Thyroid gland (tissue), 4 donors: ENCODE results near the gene YPEL2. TPM values are rescaled to one million over a fixed set of nuclear protein-coding genes. Genes with fewer than 3 reads are reported as not detected.
A peak's percentile ranks its signal among the peaks of the same experiment; 100 is the strongest.
"Not testable (repeated sequence)": the region's sequence is repeated elsewhere in the genome, so short reads cannot be mapped to it uniquely, and the experiment has no call there.

Experiments used
- DNase-seq, 2 donors: peaks; one replicate each; pipeline ENCODE4 v3.0.0-alpha.2; 2019
- H3K27ac ChIP-seq, 3 donors: fragments of 200-600 bp; sonication (generic); 1 replicate in 2 of 3; 2 replicates in 1 of 3; pipeline ENCODE4 v1.5.1; 2016 to 2019; ENCODE audit warnings: mild to moderate bottlenecking in 1 of 3, moderate library complexity in 1 of 3
- H3K27me3 ChIP-seq: fragments of 200-600 bp; sonication (generic); one replicate; pipeline ENCODE4 v1.5.1; 2019
- H3K36me3 ChIP-seq, 2 donors: fragments of 200-600 bp; sonication (generic); one replicate each; pipeline ENCODE4 v1.5.1; 2016 to 2019
- H3K4me1 ChIP-seq, 2 donors: fragments of 200-600 bp; sonication (generic); one replicate each; pipeline ENCODE4 v1.5.1; 2017 to 2019
- H3K4me3 ChIP-seq, 3 donors: fragments of 200-600 bp; sonication (generic); replicated peaks in 1 of 3; 1 replicate in 2 of 3; 2 replicates in 1 of 3; pipeline ENCODE4 v1.5.1; 2016; ENCODE audit warnings: mild to moderate bottlenecking in 1 of 3
- H3K9me3 ChIP-seq: fragments of 200-600 bp; sonication (generic); one replicate; pipeline ENCODE4 v1.5.1; 2017
- CTCF ChIP-seq, 6 experiments: fragments of 200-600 bp in 3 of 6; fragments of 450-650 bp in 3 of 6; sonication (generic) in 3 of 6; IDR thresholded peaks; one replicate each; pipeline ENCODE4 v1.5.1; 2016 to 2019; ENCODE audit warnings: antibody characterized with exemption in 6 of 6, mild to moderate bottlenecking in 2 of 6, inconsistent platforms in 1 of 6, moderate library complexity in 1 of 6
- POLR2A ChIP-seq, 2 donors: fragments of 450-650 bp; IDR thresholded peaks; one replicate each; pipeline ENCODE4 v1.6.1; 2017; ENCODE audit warnings: antibody characterized with exemption in 2 of 2, mild to moderate bottlenecking in 2 of 2, moderate library complexity in 1 of 2
- WGBS, 2 donors: methylation state at CpG; one replicate each; pipeline ENCODE4 v1.1.5; 2017; 5-methylcytosine and 5-hydroxymethylcytosine counted together
- intact Hi-C: fragments of 100-400 bp; cut with DNase I; formaldehyde crosslinking; loops from one replicate; pipeline ENCODE4 v1.15.1; 2023
- total RNA-seq, 4 donors: library from RNA; depleted of rRNA; stranded (reverse); fragments of >200 nt; gene quantifications; one replicate each; pipeline ENCODE4 v1.2.3, GENCODE V29; 2016

The YPEL2 gene
- total RNA-seq, 4 donors from 2014 or later: 29.5 to 67.2 (median 39.9) TPM

DNA sequence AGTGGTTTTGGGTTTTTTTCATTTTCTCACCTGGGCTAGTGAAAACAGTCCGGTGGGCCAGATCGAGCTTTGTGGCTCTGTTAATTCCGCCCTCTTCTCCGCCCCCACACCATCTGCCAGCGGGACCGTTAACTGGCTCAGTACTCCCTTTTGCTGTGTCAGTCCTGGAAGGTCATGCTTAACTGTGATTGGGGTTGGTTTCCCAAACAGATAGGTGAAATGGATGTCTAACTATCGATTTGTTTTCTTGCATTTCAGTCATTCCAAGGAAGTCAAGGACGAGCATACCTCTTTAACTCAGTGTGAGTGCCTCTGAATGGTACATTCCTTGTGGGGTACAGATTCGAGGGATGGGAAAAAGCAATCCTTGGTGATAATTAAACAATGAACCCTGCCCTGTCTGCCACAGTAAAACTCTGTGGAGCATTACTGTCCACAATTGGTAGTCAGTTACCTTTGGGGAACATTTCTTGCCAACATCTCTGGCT lies 56.7 kb downstream of the YPEL2 start:
- peaks cover 3 to 15% of the 10 kb centered on the region in 2 donors for H3K4me1 ChIP-seq
- no peaks in the 10 kb centered on the region for H3K9me3 ChIP-seq
- 82 to 86% methylated on average over 9 of the region's 9 CpGs for WGBS, 2 donors
- peaks cover 16 to 18% of the 10 kb centered on the region in 2 donors for H3K36me3 ChIP-seq
- TF ChIP-seq POLR2A (IDR thresholded peaks at IDR 0.05) (no peak), CTCF (IDR thresholded peaks at IDR 0.05) (no peak)
- peak overlapping the region in 1 of 3 donors; percentile 21 for H3K27ac ChIP-seq
- no peaks in the 10 kb centered on the region for H3K27me3 ChIP-seq
- intact Hi-C loops: no loop called here
- no peak overlapping the region for H3K4me3 ChIP-seq
- DNase-seq: no peak

DNA sequence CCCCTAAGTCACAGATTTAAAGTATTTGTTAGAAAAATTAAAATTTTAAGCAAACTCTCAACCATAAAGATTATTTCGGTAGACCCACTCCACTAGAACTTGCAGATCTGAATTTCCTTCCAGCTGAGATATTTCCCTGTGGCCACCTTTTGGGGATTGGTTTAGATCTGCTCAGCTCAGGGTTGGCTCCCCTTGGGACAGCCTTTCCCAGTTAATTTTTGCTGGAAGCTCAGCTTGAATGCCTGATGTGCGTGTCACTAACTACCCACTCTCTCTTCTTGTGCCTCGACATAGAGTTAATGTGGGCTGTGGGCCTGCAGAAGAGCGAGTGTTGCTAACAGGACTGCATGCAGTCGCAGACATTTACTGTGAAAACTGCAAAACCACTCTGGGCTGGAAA lies 57.6 kb downstream of the YPEL2 start:
- peaks cover 4 to 20% of the 10 kb centered on the region in 2 donors for H3K4me1 ChIP-seq
- no peak overlapping the region for H3K27ac ChIP-seq
- peaks cover 16 to 18% of the 10 kb centered on the region in 2 donors for H3K36me3 ChIP-seq
- no peaks in the 10 kb centered on the region for H3K9me3 ChIP-seq
- H3K4me3 ChIP-seq: no peak overlapping the region
- DNase-seq: no peak
- no peaks in the 10 kb centered on the region for H3K27me3 ChIP-seq
- no peak for TF ChIP-seq CTCF (IDR thresholded peaks at IDR 0.05)
- no peak for TF ChIP-seq POLR2A (IDR thresholded peaks at IDR 0.05)
- 82 to 93% methylated on average over 5 of the region's 5 CpGs for WGBS, 2 donors
- intact Hi-C loops: no loop called here

DNA sequence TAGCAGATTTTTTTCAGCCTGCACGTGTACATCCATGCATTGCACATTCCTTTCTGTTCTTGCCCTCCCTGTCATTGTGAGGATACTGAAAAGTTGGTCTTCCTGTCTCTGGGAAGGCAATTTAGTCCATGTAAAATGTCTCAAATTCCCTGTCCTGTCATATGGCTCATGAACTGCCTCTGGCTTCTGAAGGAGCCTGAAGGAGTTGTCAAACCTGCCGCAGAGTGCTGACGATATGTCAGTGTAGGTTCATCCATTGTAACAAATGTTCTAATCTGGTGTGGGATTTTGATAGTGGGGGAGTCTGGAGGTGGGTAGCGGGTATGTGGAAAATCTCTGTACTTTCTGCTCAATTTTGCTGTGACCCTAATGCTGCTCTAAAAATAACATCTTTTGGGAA lies 59.6 kb downstream of the YPEL2 start:
- TF ChIP-seq CTCF (IDR thresholded peaks at IDR 0.05) (no peak), POLR2A (IDR thresholded peaks at IDR 0.05) (no peak)
- no peak for DNase-seq
- Histone ChIP-seq H3K4me3 (no peak overlapping the region), H3K4me1 (peaks cover 4 to 20% of the 10 kb centered on the region in 2 donors), H3K9me3 (no peaks in the 10 kb centered on the region), H3K36me3 (peaks cover 16 to 18% of the 10 kb centered on the region in 2 donors), H3K27ac (peak overlapping the region in 1 of 3 donors; percentile 4), H3K27me3 (no peaks in the 10 kb centered on the region)
- intact Hi-C loops: no loop called here
- 89 to 92% methylated on average over 4 of the region's 4 CpGs for WGBS, 2 donors

GRCh38 chr17:59392973-59393679 lies 61.7 kb downstream of the YPEL2 start:
- Histone ChIP-seq H3K4me3 (no peak overlapping the region), H3K4me1 (peaks cover 4 to 10% of the 10 kb centered on the region in 2 donors), H3K36me3 (peaks cover 28 to 31% of the 10 kb centered on the region in 2 donors), H3K27me3 (no peaks in the 10 kb centered on the region), H3K27ac (peak overlapping the region; percentile 15 to 55 (median 36)), H3K9me3 (no peaks in the 10 kb centered on the region)
- intact Hi-C loops: no loop called here
- no peak for DNase-seq
- TF ChIP-seq POLR2A (IDR thresholded peaks at IDR 0.05): no peak
- no peak for TF ChIP-seq CTCF (IDR thresholded peaks at IDR 0.05)
- WGBS, 2 donors: 70 to 78% methylated on average over 7 of the region's 7 CpGs

GRCh38 chr17:59393742-59394410 lies 62.4 kb downstream of the YPEL2 start:
- H3K27ac ChIP-seq, H3K27me3 ChIP-seq, DNase-seq, intact Hi-C loops, H3K4me3 ChIP-seq, H3K9me3 ChIP-seq: not testable (repeated sequence)
- Histone ChIP-seq H3K4me1 (peaks cover 4 to 10% of the 10 kb centered on the region in 2 donors), H3K36me3 (peaks cover 31% of the 10 kb centered on the region in 2 donors)
- WGBS, 2 donors: 95 to 97% methylated on average over 6 to 7 of the region's 35 CpGs
